ENCODE results near the gene OAS2.

The OAS2 gene, protein sequence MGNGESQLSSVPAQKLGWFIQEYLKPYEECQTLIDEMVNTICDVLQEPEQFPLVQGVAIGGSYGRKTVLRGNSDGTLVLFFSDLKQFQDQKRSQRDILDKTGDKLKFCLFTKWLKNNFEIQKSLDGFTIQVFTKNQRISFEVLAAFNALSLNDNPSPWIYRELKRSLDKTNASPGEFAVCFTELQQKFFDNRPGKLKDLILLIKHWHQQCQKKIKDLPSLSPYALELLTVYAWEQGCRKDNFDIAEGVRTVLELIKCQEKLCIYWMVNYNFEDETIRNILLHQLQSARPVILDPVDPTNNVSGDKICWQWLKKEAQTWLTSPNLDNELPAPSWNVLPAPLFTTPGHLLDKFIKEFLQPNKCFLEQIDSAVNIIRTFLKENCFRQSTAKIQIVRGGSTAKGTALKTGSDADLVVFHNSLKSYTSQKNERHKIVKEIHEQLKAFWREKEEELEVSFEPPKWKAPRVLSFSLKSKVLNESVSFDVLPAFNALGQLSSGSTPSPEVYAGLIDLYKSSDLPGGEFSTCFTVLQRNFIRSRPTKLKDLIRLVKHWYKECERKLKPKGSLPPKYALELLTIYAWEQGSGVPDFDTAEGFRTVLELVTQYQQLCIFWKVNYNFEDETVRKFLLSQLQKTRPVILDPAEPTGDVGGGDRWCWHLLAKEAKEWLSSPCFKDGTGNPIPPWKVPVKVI

DNA sequence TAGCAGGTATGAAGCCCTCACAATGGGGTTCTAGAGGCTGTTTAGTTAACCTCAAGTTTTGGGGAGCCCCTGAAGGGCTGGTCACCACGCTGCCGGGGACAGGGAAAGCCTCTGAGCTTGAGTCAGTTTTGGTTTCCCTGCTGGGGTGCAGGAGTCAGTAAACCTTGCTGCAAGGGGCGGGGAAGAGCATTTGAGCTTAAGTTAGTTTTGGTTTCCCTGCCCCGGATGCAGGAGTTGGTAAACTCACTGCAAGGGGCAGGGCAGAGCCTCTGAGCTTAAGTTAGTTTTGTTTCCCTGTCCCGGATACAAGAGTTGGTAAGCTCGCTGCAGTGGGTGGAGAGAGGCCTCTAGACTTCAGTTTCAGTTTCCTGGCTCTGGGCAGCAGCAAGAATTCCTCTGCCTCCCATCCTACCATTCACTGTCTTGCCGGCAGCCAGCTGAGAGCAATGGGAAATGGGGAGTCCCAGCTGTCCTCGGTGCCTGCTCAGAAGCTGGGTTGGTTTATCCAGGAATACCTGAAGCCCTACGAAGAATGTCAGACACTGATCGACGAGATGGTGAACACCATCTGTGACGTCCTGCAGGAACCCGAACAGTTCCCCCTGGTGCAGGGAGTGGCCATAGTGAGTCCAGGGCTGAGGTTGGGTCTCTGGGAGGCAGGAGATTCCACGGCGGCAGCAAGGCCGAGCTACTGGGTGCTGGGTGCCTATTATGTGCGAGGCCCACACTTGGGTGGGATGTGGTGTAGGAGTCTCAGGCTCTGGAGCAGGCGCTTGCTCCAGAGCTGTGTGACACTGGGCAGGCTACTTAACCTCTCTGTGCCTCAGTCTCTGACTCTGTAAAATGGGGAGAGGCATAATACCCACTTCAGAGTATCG lies at the start of gene OAS2:
OAS2 (plus strand) TSS at position 357 of the 878 bp plus-strand sequence; CDS start at position 447, 90 bp downstream.
- peak; percentile 81 to 82 for DNase-seq

DNA sequence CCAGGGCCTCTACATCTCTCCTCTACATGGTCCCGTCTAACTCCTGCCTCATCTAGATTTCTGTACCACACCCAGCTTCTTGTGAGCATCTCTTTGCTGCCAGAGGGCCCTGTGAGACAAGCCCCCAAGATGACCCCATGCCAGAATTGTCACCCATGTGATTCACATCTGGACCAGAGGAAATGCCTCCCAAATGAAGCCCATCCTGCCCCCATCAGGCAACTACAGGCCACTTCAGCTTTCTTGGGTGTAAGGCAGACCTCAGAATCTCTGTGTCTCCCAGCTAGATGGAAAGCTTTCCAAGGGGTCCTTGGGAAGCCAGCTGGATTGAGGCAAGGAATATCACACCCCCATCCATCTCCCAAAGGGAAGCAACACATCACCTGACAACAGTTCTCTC lies 49.3 kb upstream of the OAS2 start:
- DNase-seq = peak in 1 of 2 experiments; percentile 7

DNA sequence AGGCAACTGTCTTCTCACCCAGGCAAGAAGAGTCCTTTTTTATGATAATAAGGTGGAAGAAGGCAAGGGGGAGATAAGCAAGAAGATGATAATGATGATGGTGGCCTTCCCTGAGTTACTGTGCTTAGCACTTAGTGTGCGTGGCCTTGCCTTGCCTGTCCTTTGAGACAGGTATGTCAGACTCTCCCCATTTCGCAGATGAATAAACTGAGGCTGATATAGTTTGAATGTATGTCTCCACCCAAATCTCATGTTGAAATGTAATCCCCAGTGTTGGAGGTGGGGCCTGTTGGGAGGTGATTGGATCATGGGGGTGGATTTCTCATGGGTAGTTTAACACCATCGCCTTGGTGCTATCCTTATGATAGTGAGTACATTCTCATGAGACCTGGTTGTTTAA lies 48.6 kb upstream of the OAS2 start:
- no peak for DNase-seq

DNA sequence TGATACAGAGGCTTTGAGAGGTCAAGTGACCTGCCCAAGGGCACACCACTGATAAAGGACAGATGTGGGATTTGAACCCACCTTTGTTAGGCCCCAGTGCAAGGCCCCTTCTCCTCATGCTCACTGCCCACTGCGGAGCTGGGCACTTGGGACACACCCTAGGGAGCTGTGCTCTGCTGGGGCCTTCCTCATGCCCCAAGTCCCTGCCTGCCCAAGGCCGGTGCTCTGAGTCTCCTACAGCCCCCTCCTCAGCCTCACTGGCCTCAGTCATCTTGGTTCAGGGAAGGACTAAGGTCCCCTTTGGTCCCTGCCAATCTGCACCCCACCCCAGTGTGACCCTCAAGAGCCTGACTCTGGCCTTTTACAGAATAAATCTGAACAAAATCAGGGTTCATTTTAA lies 48.0 kb upstream of the OAS2 start:
- DNase-seq = no peak

DNA sequence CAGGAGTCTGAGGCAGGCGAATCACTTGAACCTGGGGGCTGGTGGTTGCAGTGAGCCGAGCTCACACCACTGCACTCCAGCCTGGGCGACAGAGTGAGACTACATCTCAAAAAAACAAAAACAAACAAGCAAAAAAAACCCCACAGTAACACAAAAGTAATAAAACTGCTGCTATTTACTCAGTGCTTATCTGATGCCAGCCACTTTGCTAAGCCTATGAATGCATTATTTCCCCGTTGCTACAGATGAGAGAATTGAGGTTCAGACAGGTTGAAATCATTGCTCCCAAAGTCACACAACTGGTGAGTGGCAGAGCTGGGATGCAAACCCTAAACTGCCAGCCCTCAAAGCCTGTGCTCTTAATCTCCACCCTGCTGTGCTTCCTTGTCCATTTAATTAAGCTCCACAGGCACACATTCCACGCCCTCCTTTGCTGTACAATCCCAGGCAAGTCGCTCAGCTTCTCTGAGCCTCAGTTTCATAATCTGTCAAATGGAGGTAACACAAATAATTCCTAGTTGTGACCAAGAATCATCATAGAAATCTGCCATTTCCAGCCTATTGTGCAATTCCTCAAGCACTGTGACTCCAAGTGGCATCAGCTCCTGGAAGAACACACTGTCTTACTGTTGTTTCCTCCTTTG lies 45.7 kb upstream of the OAS2 start:
- DNase-seq = no peak

DNA sequence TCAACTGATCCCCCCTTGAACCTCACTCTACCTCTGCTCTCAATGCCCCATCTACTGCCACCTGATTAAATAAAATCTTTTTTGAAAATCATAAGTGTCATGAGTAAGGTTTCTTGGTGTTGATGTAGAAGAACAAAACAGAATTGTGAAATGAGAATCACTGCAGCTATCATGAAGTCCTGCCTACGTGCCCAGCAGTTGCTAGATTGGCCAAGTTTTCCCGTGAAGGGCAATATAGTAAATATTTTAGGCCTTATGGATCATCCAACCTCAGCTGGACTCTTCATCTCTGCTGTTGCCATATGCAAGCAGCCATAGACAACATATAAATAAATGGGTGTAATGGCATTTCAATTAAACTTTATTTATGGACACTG lies 45.2 kb upstream of the OAS2 start:
- DNase-seq = no peak

DNA sequence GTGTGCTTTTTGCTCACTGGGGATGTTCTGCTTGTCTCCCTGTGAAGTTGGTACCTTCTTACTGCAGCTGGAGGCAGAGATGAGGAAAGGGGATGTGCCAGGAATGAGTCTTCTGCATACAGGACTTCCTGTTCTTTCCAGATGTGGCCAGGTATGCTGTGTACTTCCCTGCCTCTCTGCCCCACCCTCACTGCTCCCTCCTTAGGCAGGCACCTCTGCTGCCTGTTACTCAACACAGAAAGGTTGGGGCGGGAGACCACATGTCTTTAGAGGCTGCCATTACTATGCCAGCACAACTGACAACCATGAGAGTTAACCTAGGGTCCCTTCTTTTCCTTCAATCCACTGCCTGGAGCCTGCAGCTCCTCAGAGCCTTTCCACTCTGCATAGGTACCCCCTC lies 42.1 kb upstream of the OAS2 start:
- no peak for DNase-seq

DNA sequence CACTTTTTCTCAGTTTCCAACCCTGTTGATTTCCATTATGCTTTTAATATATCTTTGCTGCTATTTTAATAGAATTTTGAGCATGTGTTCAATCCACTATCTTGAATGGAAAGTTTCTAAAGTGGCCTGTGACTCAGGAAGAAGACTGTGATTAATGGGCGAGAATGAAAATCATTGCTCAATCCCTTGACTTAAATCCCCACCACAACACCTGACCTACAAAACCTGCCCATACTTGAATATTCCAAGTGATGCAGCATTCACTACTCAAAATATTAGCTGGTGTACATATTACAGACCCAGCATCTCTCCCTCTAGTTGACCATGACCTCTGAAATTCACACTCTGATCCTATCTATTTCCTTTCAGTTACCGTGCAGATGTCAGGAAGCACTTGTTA lies 41.4 kb upstream of the OAS2 start:
- DNase-seq = no peak

DNA sequence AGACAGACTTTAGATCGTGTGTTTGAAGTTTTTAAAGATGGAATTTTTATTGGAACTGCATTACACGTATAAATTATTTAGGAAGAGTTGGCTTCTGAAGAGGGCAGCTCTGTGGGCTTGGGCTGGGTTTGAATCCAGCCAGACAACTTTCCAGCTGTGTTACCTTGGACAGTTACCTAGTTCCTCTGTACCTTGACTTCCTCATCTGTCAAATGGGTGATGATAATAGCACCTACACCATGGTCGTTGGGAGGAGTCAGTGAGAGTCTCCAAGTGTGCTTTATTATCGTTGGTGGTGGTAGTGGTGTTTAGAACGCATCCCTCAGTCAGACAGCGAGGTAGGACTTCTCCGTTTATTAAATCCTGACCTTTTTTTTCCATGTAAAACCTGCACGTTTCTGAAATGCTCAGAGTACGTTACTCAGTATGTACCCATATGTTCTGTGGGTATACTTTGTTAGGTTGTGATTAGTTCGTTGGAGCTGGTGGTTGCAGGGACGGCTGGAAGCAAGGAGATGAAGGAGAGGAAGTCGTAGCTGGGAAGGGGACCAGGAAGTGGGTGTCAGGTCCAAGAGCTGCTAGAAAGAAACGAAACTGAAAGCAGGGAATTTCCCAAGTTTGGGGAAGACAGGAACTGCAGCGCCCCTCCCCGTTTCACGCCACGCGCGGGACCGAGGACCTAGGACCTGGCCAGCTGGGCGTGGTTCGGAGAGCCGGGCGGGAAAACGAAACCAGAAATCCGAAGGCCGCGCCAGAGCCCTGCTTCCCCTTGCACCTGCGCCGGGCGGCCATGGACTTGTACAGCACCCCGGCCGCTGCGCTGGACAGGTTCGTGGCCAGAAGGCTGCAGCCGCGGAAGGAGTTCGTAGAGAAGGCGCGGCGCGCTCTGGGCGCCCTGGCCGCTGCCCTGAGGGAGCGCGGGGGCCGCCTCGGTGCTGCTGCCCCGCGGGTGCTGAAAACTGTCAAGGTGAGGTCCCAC lies 40.3 kb upstream of the OAS2 start, which contains the start of gene OAS3:
OAS3 (plus strand) TSS at position 734 of the 979 bp plus-strand sequence; CDS start at position 791, 57 bp downstream.
- peak; percentile 56 to 64 for DNase-seq

DNA sequence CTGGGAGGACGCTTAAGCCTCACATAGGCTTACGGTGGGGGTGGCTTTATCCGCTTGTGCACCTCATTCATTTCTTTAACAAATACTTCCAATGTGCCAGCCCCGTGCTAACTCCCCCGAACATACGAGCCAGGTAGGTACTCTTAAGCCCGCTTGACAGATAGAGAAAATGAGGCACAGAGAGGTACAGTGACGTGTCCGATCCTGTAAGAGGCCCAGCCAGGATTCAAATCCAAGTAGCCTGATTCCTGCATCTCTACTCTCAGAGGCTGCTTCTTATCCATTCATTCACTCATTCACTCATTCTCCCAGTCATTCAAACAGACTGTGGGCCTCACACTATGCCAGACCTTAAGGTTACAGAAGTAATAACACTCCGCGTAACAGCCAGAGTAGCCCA lies 39.6 kb upstream of the OAS2 start:
- peak in 1 of 2 experiments; percentile 24 for DNase-seq

DNA sequence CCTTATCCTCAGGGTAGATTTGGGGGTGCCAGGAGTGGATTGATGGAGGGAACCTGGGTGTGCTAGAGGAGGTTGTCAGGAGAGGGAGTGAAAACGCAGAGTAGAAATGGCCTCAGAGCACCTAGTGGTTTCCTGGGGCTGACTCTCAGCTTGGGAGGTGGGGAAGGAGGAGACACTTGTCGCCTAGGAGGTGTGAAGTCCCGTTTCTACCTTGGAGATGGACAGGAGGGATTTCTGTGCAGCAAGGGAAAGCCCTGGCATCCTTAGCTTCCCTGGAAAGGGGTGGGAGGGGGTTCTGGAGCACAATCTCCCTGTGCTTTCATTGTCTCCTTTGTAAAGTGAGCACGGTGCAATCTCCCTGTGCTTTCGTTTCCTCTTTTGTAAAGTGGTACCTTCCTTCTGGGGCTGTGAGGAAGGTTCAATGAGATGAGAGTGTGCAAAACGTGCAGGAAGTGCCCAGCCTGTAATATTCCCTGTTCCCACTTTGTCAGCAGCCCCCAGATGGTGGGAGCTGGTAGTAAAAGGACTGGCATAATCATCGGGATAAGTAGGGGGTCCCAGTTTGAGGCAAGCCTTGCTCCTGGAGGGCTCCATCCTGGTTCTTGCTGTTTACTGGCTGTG lies 38.4 kb upstream of the OAS2 start:
- DNase-seq = peak; percentile 28 to 35

DNA sequence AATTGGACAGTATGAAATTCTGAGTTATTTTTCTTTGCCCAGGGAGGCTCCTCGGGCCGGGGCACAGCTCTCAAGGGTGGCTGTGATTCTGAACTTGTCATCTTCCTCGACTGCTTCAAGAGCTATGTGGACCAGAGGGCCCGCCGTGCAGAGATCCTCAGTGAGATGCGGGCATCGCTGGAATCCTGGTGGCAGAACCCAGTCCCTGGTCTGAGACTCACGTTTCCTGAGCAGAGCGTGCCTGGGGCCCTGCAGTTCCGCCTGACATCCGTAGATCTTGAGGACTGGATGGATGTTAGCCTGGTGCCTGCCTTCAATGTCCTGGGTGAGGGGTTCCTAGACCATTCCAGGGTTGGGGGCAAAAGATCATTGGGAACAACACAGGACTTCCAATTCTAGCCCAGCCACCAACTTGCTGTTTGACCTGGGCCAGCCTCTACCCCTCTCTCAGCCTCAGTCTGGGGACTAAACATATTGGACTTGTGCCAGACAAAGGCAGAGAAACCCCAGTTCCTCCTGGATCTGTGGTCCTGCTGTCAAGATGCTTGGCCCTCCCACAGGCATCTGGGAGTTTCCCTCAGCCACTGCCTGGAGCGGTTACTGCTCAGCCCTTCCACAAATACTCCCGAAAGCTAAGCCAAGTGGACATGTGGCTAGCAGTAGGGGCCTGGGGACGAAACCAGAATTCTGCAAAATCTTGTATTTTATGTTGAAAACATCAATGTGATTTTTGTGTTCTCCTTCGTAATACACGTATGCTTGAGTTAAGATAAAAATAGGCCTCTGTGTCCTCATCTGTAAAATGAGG lies 36.6 kb upstream of the OAS2 start:
- DNase-seq = no peak

DNA sequence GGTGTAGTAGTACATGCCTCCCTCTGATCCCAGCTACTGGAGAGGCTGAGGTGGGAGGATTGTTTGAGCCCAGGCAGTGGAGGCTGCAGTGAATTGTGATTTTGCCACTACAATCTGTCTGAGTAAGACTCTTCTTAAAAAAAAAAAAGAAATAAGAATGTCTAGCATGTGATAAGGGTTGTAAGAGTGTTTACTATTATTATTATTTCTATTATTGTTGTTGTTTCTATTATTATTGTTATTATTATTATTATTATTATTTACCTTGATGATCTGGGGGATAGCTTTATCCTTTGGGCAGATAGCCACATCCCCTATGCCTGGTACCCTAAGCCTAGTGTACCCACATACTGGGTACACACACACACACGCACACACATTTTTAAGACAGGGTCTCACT lies 35.7 kb upstream of the OAS2 start:
- no peak for DNase-seq

DNA sequence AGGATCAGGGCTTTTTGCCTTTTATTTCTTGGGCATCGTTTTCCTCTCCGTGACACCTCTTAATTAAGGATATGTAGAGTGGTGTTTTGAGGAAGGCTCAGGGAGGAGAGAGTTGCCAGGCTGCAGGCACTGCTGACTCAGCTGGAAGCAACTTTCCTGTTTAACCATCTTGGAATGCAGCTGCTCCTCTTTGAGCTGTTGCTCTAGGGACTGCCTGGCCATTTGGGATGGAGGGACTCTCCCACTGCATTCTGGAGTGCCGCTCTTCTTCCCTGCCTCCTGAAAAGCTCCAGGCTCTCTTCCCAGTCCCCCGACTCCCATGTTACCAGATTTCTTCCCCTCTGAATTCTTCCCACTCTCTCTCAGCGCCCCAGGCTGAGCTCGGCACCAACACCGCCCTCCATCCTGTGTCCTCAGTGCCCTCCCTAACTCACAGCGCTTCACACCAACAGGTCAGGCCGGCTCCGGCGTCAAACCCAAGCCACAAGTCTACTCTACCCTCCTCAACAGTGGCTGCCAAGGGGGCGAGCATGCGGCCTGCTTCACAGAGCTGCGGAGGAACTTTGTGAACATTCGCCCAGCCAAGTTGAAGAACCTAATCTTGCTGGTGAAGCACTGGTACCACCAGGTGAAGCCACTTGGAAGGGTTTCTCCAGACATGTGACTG lies 34.2 kb upstream of the OAS2 start:
- DNase-seq = no peak

DNA sequence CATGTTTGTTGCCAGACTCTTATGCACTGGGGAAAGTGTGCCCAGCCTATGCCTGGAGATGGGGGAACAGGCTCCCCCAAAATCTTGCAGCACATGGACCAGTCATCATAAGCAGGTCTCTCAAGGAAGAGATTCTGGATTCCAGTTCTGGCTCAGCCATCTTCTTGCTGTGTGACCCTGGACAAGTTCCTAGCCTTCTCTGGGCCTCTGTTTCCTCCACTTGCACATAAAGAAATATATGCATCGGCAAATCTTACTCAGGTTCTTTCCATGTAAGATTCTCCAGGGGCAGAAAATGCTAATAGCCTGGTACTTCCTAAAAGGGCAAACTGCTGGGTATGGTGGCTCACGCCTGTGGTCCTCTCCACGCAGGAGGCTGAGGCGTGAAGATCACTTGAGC lies 32.8 kb upstream of the OAS2 start:
- DNase-seq = peak in 1 of 2 experiments; percentile 10

DNA sequence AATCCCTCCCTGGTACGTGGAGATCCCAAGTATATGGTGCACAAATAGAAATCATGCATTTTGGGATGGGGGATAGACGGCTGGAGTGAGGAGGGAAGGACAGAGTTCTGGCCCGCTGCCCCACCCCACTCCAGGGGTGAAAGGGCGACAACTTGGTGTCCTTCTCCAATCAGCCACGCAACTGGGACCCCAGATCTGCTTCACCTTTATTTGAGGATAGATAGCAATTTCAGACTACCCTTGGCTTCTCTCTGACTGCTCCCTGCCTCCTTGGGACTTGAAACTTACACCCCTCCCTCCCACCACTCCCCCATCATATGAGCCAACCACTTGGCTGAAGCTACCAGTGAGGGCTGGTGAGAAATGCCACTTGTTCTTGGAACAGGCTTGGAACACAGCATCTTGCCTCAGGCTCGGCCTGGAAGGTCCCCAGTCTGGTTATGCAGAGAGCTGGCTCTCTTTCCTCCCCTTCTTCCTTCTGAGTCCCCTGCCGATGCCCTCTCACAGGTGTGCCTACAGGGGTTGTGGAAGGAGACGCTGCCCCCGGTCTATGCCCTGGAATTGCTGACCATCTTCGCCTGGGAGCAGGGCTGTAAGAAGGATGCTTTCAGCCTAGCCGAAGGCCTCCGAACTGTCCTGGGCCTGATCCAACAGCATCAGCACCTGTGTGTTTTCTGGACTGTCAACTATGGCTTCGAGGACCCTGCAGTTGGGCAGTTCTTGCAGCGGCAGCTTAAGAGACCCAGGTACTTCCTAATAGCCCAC lies 31.9 kb upstream of the OAS2 start:
- DNase-seq = peak in 1 of 2 experiments; percentile 9

DNA sequence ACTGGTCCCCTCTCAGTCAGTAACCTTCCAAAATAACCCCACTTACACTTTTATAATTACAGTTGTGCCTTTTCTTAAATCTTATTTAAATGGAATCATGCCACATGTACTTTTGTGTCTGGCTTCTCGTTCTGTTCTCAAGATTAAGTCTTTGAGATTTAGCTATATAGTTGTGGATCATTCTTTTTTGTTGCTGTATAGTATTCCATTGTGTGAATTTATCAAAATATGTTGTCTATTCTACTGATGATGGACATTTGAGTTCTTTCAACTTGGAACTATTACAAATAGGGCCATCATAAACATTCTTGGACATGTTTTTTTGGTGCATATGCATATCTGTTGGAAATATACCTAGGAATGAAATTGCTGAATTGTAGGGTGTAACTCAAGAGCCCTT lies 31.0 kb upstream of the OAS2 start:
- DNase-seq = no peak

DNA sequence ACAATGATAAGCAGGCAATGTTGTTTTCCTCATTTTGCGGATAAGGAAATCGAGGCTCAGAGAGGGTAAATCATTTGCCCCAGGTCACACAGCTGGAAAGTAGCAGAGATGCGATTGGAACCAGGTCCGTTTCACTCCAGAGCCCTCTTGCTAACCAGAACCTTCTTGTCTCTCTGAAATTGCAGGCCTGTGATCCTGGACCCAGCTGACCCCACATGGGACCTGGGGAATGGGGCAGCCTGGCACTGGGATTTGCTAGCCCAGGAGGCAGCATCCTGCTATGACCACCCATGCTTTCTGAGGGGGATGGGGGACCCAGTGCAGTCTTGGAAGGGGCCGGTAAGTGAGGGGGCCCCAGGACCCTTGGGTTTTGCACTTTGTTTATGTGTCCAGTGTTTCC lies 30.6 kb upstream of the OAS2 start:
- DNase-seq = no peak

DNA sequence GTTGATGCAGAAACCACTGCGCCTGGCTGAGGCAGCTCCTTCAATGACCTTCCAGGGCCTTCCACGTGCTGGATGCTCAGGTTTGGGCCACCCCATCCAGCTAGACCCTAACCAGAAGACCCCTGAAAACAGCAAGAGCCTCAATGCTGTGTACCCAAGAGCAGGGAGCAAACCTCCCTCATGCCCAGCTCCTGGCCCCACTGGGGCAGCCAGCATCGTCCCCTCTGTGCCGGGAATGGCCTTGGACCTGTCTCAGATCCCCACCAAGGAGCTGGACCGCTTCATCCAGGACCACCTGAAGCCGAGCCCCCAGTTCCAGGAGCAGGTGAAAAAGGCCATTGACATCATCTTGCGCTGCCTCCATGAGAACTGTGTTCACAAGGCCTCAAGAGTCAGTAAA lies 29.5 kb upstream of the OAS2 start:
- no peak for DNase-seq
